ENCODE data around the gene ELOVL3.
A peak's percentile ranks its signal among the peaks of the same experiment; 100 is the strongest.

ELOVL3 gene

GRCh38 chr10:102261842-102262241 is 35.7 kb downstream of the ELOVL3 start:
- no CpG with 5 or more reads among the region's 6 CpGs for WGBS (ENCODE audit: extremely low coverage, insufficient coverage, low lambda C conversion rate)
- no peak overlapping the region for H3K4ac ChIP-seq (ENCODE audit: low read depth, low read length)
- H3K4me2 ChIP-seq (ENCODE audit: low read length): no peak overlapping the region
- no peak overlapping the region for H3K4me3 ChIP-seq (ENCODE audit: low read length)
- H3K23ac ChIP-seq (ENCODE audit: low read length): no peak overlapping the region
- H4K5ac ChIP-seq (ENCODE audit: low read length): no peak overlapping the region
- no peak overlapping the region for H2BK5ac ChIP-seq (ENCODE audit: low read length)
- no peak overlapping the region for H3K56ac ChIP-seq (ENCODE audit: low read length)
- DNase-seq: no peak
- H2BK120ac ChIP-seq (ENCODE audit: low read depth, low read length): no peak overlapping the region
- H4K8ac ChIP-seq (ENCODE audit: low read depth, low read length): no peak overlapping the region
- no peak overlapping the region for H2AK5ac ChIP-seq (ENCODE audit: low read length)
- H3K4me1 ChIP-seq (ENCODE audit: control insufficient read depth, low read depth, low read length): no peaks in the 10 kb centered on the region
- H3K27ac ChIP-seq (ENCODE audit: low read depth, low read length): no peak overlapping the region
- no peak overlapping the region for H2BK15ac ChIP-seq (replicated peaks; ENCODE audit: low read depth)
- no peak overlapping the region for H3K18ac ChIP-seq (ENCODE audit: low read length)
- H3K27me3 ChIP-seq (ENCODE audit: insufficient read depth, low read length, poor library complexity): no peaks in the 10 kb centered on the region
- peaks cover 3% of the 10 kb centered on the region for H3K79me1 ChIP-seq (ENCODE audit: low read length)
- H3K79me2 ChIP-seq (ENCODE audit: control insufficient read depth, insufficient read depth, low read length): peaks cover under 1% of the 10 kb centered on the region
- H3K36me3 ChIP-seq (ENCODE audit: control insufficient read depth, insufficient read depth, low read length): peaks cover 3% of the 10 kb centered on the region
- H3K9ac ChIP-seq (ENCODE audit: low read length): no peak overlapping the region

- H2BK5ac ChIP-seq (ENCODE audit: low read length): no peak overlapping the region
- no peak overlapping the region for H3K27ac ChIP-seq (ENCODE audit: low read depth, low read length)
- H3K79me2 ChIP-seq (ENCODE audit: control insufficient read depth, insufficient read depth, low read length): no peaks in the 10 kb centered on the region
- no peak overlapping the region for H3K18ac ChIP-seq (ENCODE audit: low read length)
- no peak overlapping the region for H2BK120ac ChIP-seq (ENCODE audit: low read depth, low read length)
- no peak overlapping the region for H4K8ac ChIP-seq (ENCODE audit: low read depth, low read length)
- no peak overlapping the region for H3K4me3 ChIP-seq (ENCODE audit: low read length)
- no peak overlapping the region for H3K4ac ChIP-seq (ENCODE audit: low read depth, low read length)
- no peak overlapping the region for H3K23ac ChIP-seq (ENCODE audit: low read length)
- no peak overlapping the region for H3K9ac ChIP-seq (ENCODE audit: low read length)
- no peak overlapping the region for H2BK15ac ChIP-seq (replicated peaks; ENCODE audit: low read depth)
- no peak overlapping the region for H3K4me2 ChIP-seq (ENCODE audit: low read length)
- no peak overlapping the region for H2AK5ac ChIP-seq (ENCODE audit: low read length)
- WGBS (ENCODE audit: extremely low coverage, insufficient coverage, low lambda C conversion rate): no CpG with 5 or more reads among the region's 4 CpGs
- H3K36me3 ChIP-seq (ENCODE audit: control insufficient read depth, insufficient read depth, low read length): peaks cover 3% of the 10 kb centered on the region
- H3K27me3 ChIP-seq (ENCODE audit: insufficient read depth, low read length, poor library complexity): no peaks in the 10 kb centered on the region
- no peak for DNase-seq
- H3K79me1 ChIP-seq (ENCODE audit: low read length): peaks cover 2% of the 10 kb centered on the region
- no peaks in the 10 kb centered on the region for H3K4me1 ChIP-seq (ENCODE audit: control insufficient read depth, low read depth, low read length)
- no peak overlapping the region for H3K56ac ChIP-seq (ENCODE audit: low read length)
- no peak overlapping the region for H4K5ac ChIP-seq (ENCODE audit: low read length)
These were observed 36.8 kb downstream of the ELOVL3 start for GRCh38 chr10:102262744-102263370.

- no CpG with 5 or more reads among the region's 4 CpGs for WGBS (ENCODE audit: extremely low coverage, insufficient coverage, low lambda C conversion rate)
- H3K56ac ChIP-seq (ENCODE audit: low read length): no peak overlapping the region
- H3K4me1 ChIP-seq (ENCODE audit: control insufficient read depth, low read depth, low read length): peaks cover 2% of the 10 kb centered on the region
- H3K23ac ChIP-seq (ENCODE audit: low read length): no peak overlapping the region
- no peak overlapping the region for H2BK120ac ChIP-seq (ENCODE audit: low read depth, low read length)
- DNase-seq: no peak
- H3K18ac ChIP-seq (ENCODE audit: low read length): no peak overlapping the region
- no peak overlapping the region for H3K27ac ChIP-seq (ENCODE audit: low read depth, low read length)
- no peak overlapping the region for H3K9ac ChIP-seq (ENCODE audit: low read length)
- H3K4ac ChIP-seq (ENCODE audit: low read depth, low read length): no peak overlapping the region
- no peak overlapping the region for H4K8ac ChIP-seq (ENCODE audit: low read depth, low read length)
- no peak overlapping the region for H3K4me3 ChIP-seq (ENCODE audit: low read length)
- no peaks in the 10 kb centered on the region for H3K27me3 ChIP-seq (ENCODE audit: insufficient read depth, low read length, poor library complexity)
- no peak overlapping the region for H2BK15ac ChIP-seq (replicated peaks; ENCODE audit: low read depth)
- peaks cover 5% of the 10 kb centered on the region for H3K79me1 ChIP-seq (ENCODE audit: low read length)
- no peak overlapping the region for H2AK5ac ChIP-seq (ENCODE audit: low read length)
- no peak overlapping the region for H4K5ac ChIP-seq (ENCODE audit: low read length)
- H2BK5ac ChIP-seq (ENCODE audit: low read length): no peak overlapping the region
- H3K36me3 ChIP-seq (ENCODE audit: control insufficient read depth, insufficient read depth, low read length): peaks cover 3% of the 10 kb centered on the region
- H3K4me2 ChIP-seq (ENCODE audit: low read length): no peak overlapping the region
- H3K79me2 ChIP-seq (ENCODE audit: control insufficient read depth, insufficient read depth, low read length): no peaks in the 10 kb centered on the region
These were observed 38.3 kb downstream of the ELOVL3 start for GRCh38 chr10:102264371-102264770.

- no peak overlapping the region for H4K8ac ChIP-seq (ENCODE audit: low read depth, low read length)
- H3K79me1 ChIP-seq (ENCODE audit: low read length): peaks cover 5% of the 10 kb centered on the region
- WGBS (ENCODE audit: extremely low coverage, insufficient coverage, low lambda C conversion rate): no CpG with 5 or more reads among the region's 3 CpGs
- H3K23ac ChIP-seq (ENCODE audit: low read length): no peak overlapping the region
- H2BK120ac ChIP-seq (ENCODE audit: low read depth, low read length): no peak overlapping the region
- H3K4me3 ChIP-seq (ENCODE audit: low read length): no peak overlapping the region
- peaks cover 2% of the 10 kb centered on the region for H3K36me3 ChIP-seq (ENCODE audit: control insufficient read depth, insufficient read depth, low read length)
- no peak overlapping the region for H3K9ac ChIP-seq (ENCODE audit: low read length)
- H3K18ac ChIP-seq (ENCODE audit: low read length): no peak overlapping the region
- no peak overlapping the region for H2AK5ac ChIP-seq (ENCODE audit: low read length)
- DNase-seq: no peak
- H3K4me2 ChIP-seq (ENCODE audit: low read length): no peak overlapping the region
- H2BK5ac ChIP-seq (ENCODE audit: low read length): no peak overlapping the region
- H3K4me1 ChIP-seq (ENCODE audit: control insufficient read depth, low read depth, low read length): peaks cover 2% of the 10 kb centered on the region
- no peak overlapping the region for H3K27ac ChIP-seq (ENCODE audit: low read depth, low read length)
- H2BK15ac ChIP-seq (replicated peaks; ENCODE audit: low read depth): no peak overlapping the region
- H3K56ac ChIP-seq (ENCODE audit: low read length): no peak overlapping the region
- H3K4ac ChIP-seq (ENCODE audit: low read depth, low read length): no peak overlapping the region
- H3K79me2 ChIP-seq (ENCODE audit: control insufficient read depth, insufficient read depth, low read length): no peaks in the 10 kb centered on the region
- H3K27me3 ChIP-seq (ENCODE audit: insufficient read depth, low read length, poor library complexity): no peaks in the 10 kb centered on the region
- H4K5ac ChIP-seq (ENCODE audit: low read length): no peak overlapping the region
These were observed 40.6 kb downstream of the ELOVL3 start for GRCh38 chr10:102266670-102267069.

GRCh38 chr10:102267748-102268147 is 41.6 kb downstream of the ELOVL3 start:
- no peak overlapping the region for H3K18ac ChIP-seq (ENCODE audit: low read length)
- DNase-seq: no peak
- no peak overlapping the region for H3K4me2 ChIP-seq (ENCODE audit: low read length)
- H3K36me3 ChIP-seq (ENCODE audit: control insufficient read depth, insufficient read depth, low read length): no peaks in the 10 kb centered on the region
- no peak overlapping the region for H2BK120ac ChIP-seq (ENCODE audit: low read depth, low read length)
- H2AK5ac ChIP-seq (ENCODE audit: low read length): no peak overlapping the region
- H3K9ac ChIP-seq (ENCODE audit: low read length): no peak overlapping the region
- H3K27ac ChIP-seq (ENCODE audit: low read depth, low read length): no peak overlapping the region
- no peak overlapping the region for H3K56ac ChIP-seq (ENCODE audit: low read length)
- H2BK15ac ChIP-seq (replicated peaks; ENCODE audit: low read depth): no peak overlapping the region
- H4K8ac ChIP-seq (ENCODE audit: low read depth, low read length): no peak overlapping the region
- no peaks in the 10 kb centered on the region for H3K79me2 ChIP-seq (ENCODE audit: control insufficient read depth, insufficient read depth, low read length)
- H3K23ac ChIP-seq (ENCODE audit: low read length): no peak overlapping the region
- H3K79me1 ChIP-seq (ENCODE audit: low read length): peaks cover 7% of the 10 kb centered on the region
- H4K5ac ChIP-seq (ENCODE audit: low read length): no peak overlapping the region
- no peak overlapping the region for H2BK5ac ChIP-seq (ENCODE audit: low read length)
- H3K4me1 ChIP-seq (ENCODE audit: control insufficient read depth, low read depth, low read length): peaks cover 2% of the 10 kb centered on the region
- no peaks in the 10 kb centered on the region for H3K27me3 ChIP-seq (ENCODE audit: insufficient read depth, low read length, poor library complexity)
- H3K4ac ChIP-seq (ENCODE audit: low read depth, low read length): no peak overlapping the region
- H3K4me3 ChIP-seq (ENCODE audit: low read length): no peak overlapping the region

- no peaks in the 10 kb centered on the region for H3K27me3 ChIP-seq (ENCODE audit: insufficient read depth, low read length, poor library complexity)
These were observed 42.3 kb downstream of the ELOVL3 start for GRCh38 chr10:102268375-102268888.

More at GRCh38 chr10:102268375-102268888, 42.3 kb downstream of the ELOVL3 start:
- no peak overlapping the region for H2BK120ac ChIP-seq (ENCODE audit: low read depth, low read length)
- no peak overlapping the region for H4K5ac ChIP-seq (ENCODE audit: low read length)
- no peak overlapping the region for H3K18ac ChIP-seq (ENCODE audit: low read length)
- H2BK15ac ChIP-seq (replicated peaks; ENCODE audit: low read depth): no peak overlapping the region
- H3K4ac ChIP-seq (ENCODE audit: low read depth, low read length): no peak overlapping the region
- no peak overlapping the region for H4K8ac ChIP-seq (ENCODE audit: low read depth, low read length)
- H3K79me1 ChIP-seq (ENCODE audit: low read length): peaks cover 9% of the 10 kb centered on the region
- peak; percentile 64 for DNase-seq
- H3K9ac ChIP-seq (ENCODE audit: low read length): no peak overlapping the region
- no peak overlapping the region for H3K4me2 ChIP-seq (ENCODE audit: low read length)
- H2AK5ac ChIP-seq (ENCODE audit: low read length): no peak overlapping the region
- H3K4me3 ChIP-seq (ENCODE audit: low read length): no peak overlapping the region
- no peak overlapping the region for H2BK5ac ChIP-seq (ENCODE audit: low read length)
- no peaks in the 10 kb centered on the region for H3K36me3 ChIP-seq (ENCODE audit: control insufficient read depth, insufficient read depth, low read length)
- H3K27ac ChIP-seq (ENCODE audit: low read depth, low read length): no peak overlapping the region
- H3K4me1 ChIP-seq (ENCODE audit: control insufficient read depth, low read depth, low read length): peaks cover 2% of the 10 kb centered on the region
- no peaks in the 10 kb centered on the region for H3K79me2 ChIP-seq (ENCODE audit: control insufficient read depth, insufficient read depth, low read length)
- no peak overlapping the region for H3K23ac ChIP-seq (ENCODE audit: low read length)
- H3K56ac ChIP-seq (ENCODE audit: low read length): no peak overlapping the region

Data from mesendoderm (in vitro differentiated cells).